Prostate gland (tissue), 2 donors: ENCODE measurements around the gene GLT1D1.

Source experiments
- CTCF ChIP-seq, 4 experiments: fragments of 200-600 bp in 2 of 4; fragments of 450-650 bp in 2 of 4; sonication (generic) in 2 of 4; IDR thresholded peaks; 1 replicate in 3 of 4; 2 replicates in 1 of 4; pipeline ENCODE4 v1.5.1; 2016 to 2019; ENCODE audit warnings: antibody characterized with exemption in 4 of 4, mild to moderate bottlenecking in 2 of 4, moderate library complexity in 2 of 4
- POLR2A ChIP-seq: fragments of 450-650 bp; IDR thresholded peaks from one replicate; pipeline ENCODE4 v1.6.1; 2016; ENCODE audit warnings: antibody characterized with exemption, mild to moderate bottlenecking

DNA sequence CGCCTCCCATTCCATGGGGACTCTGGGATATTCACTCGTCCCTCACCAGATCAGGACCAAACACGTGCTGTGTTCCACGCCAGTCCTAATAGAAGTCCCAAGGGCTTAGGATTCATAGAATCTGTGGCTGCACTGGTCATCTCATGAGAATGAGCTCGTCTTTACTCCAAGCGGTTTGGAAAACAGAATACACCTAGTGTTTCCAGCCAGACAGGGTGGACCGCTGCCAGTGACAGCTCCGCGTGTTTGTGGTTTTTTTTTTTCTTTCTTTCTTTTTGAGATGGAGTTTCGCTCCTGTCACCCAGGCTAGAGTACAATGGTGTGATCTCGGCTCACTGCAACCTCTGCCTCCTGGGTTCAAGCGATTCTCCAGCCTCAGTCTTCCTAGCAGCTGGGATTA is 75.1 kb downstream of the GLT1D1 start:
- no peak for TF ChIP-seq CTCF (IDR thresholded peaks at IDR 0.05)
- no peak for TF ChIP-seq POLR2A
